ENCODE measurements around the gene PPP3CA. TPM values are rescaled to one million over a fixed set of nuclear protein-coding genes. Genes with fewer than 3 reads are reported as not detected.

The PPP3CA gene
- total RNA-seq, 3 donors from 2014 or later: 32.4 to 59.6 (median 47.8) TPM

DNA sequence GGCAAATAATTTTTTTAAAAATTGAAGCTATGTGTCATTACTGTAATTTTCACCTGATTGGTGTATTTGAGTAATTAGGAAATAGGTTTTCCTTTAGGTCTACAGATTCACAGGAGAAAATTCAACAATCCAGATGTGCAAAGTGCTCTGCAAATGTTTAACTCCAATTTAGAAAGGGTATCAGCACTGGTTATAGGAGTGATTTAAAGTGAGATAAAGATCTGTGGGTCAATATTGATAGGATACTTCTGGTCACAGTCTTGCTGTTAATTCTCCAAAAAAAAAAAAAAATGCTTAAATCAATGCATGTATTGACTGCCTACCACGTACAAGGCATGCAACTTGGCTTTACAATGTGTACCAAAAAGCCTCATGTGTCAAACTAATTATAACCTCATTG is 271.3 kb downstream of the PPP3CA start:
- TF ChIP-seq POLR2AphosphoS5 (IDR thresholded peaks at IDR 0.05): no peak
- TF ChIP-seq POLR2A (IDR thresholded peaks at IDR 0.05): no peak
- TF ChIP-seq, protein P1, sequence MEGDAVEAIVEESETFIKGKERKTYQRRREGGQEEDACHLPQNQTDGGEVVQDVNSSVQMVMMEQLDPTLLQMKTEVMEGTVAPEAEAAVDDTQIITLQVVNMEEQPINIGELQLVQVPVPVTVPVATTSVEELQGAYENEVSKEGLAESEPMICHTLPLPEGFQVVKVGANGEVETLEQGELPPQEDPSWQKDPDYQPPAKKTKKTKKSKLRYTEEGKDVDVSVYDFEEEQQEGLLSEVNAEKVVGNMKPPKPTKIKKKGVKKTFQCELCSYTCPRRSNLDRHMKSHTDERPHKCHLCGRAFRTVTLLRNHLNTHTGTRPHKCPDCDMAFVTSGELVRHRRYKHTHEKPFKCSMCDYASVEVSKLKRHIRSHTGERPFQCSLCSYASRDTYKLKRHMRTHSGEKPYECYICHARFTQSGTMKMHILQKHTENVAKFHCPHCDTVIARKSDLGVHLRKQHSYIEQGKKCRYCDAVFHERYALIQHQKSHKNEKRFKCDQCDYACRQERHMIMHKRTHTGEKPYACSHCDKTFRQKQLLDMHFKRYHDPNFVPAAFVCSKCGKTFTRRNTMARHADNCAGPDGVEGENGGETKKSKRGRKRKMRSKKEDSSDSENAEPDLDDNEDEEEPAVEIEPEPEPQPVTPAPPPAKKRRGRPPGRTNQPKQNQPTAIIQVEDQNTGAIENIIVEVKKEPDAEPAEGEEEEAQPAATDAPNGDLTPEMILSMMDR (IDR thresholded peaks at IDR 0.05): no peak
- Histone ChIP-seq H3K36me3 (no peaks in the 10 kb centered on the region), H3K9me3 (no peaks in the 10 kb centered on the region), H3K4me1 (no peaks in the 10 kb centered on the region), H3K27me3 (no peaks in the 10 kb centered on the region), H3K27ac (no peak overlapping the region), H3K4me3 (no peak overlapping the region)
- intact Hi-C loops (cut with DNase I; ENCODE audit: low total_unique reads): no loop called here
- DNase-seq (ENCODE audit: low spot score in 2 of 2): no peak

DNA sequence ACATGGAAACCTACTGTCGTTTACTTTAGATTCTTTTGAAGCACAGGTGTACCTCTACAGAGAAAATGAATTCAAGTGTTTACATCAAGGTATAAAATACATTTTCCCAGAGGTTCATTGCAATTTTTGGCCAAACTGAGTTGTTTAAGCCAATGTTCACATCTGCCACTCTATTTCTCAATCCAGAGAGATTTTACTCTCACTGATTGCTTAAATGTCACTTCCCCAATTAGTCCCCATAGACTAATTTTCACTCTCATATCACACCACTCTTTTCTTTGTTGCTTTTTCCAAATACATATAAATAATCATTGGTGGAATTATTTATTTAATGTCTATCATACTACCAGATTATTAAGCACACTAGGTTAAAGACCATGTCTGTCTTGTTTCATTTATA is 271.8 kb downstream of the PPP3CA start:
- TF ChIP-seq POLR2AphosphoS5 (IDR thresholded peaks at IDR 0.05) (no peak), POLR2A (IDR thresholded peaks at IDR 0.05) (no peak)
- TF ChIP-seq, protein P1 (IDR thresholded peaks at IDR 0.05): no peak
- Histone ChIP-seq H3K27me3 (no peaks in the 10 kb centered on the region), H3K27ac (no peak overlapping the region), H3K4me1 (no peaks in the 10 kb centered on the region), H3K36me3 (no peaks in the 10 kb centered on the region), H3K4me3 (no peak overlapping the region), H3K9me3 (no peaks in the 10 kb centered on the region)
- intact Hi-C loops (cut with DNase I; ENCODE audit: low total_unique reads): no loop called here
- DNase-seq (ENCODE audit: low spot score in 2 of 2): no peak

DNA sequence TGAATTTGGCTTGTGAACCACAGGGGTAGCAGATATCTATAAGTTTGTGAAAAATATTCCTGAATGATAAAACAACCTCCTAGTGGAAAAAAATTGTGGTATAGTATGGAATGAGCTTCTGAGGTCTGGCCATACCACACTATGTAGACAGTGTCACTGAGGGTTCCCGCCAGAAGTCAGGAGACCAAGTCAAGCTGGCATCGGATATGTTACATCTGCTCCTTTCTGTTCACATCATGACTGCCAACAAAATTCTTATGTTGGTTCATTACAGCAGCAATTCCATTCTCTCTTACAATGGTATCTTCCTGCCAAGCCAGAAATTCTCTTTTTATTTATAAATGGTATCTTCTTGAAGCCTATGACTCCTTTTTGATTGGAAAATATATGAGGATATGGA is 273.0 kb downstream of the PPP3CA start:
- Histone ChIP-seq H3K27ac (no peak overlapping the region), H3K36me3 (no peaks in the 10 kb centered on the region), H3K4me3 (no peak overlapping the region), H3K9me3 (no peaks in the 10 kb centered on the region), H3K4me1 (no peaks in the 10 kb centered on the region), H3K27me3 (no peaks in the 10 kb centered on the region)
- intact Hi-C loops (cut with DNase I; ENCODE audit: low total_unique reads): no loop called here
- TF ChIP-seq, protein P1 (IDR thresholded peaks at IDR 0.05): no peak
- no peak for TF ChIP-seq POLR2A (IDR thresholded peaks at IDR 0.05)
- TF ChIP-seq POLR2AphosphoS5 (IDR thresholded peaks at IDR 0.05): no peak
- DNase-seq (ENCODE audit: low spot score in 2 of 2): no peak

DNA sequence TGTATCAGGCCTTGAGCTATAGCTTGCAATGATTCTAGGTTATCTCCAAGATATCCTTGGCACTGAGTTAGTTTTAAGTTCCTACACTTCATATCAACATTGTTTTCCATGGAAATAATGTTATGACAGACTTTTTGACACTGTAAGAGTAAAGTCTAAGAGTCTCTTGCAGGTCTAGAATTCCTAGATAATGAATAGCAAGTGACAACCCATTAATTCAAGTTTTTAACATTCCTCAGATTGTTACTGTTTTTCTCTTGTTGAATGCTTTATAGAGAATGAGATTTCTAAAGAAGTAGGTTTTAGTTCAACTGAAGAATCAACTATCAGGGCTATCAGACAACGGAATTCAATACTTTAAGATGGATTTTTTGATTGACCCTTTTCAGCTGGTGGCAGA is 276.1 kb downstream of the PPP3CA start:
- TF ChIP-seq POLR2A (IDR thresholded peaks at IDR 0.05) (no peak), POLR2AphosphoS5 (IDR thresholded peaks at IDR 0.05) (no peak)
- TF ChIP-seq, protein P1 (IDR thresholded peaks at IDR 0.05): no peak

DNA sequence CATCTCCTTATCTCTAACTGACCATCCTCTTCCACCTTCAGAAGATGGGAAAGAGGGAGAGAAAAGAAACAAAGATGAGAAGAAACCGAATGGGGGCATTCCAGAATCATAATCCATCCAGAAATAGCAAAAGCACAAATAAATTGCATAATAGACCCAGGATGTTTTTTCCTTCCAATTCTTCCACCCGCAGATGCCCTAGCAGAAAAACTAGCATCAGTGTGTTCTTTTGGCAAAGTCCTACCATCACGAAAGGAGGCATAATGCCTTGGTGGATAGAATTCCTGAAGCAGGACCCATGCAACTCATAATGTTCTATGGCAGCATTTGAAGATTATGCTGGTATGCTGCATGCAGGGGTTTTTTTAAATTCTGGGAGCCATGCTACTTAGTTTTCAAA is 279.2 kb downstream of the PPP3CA start:
- Histone ChIP-seq H3K4me3 (no peak overlapping the region), H3K27me3 (no peaks in the 10 kb centered on the region), H3K27ac (no peak overlapping the region), H3K4me1 (no peaks in the 10 kb centered on the region), H3K36me3 (no peaks in the 10 kb centered on the region), H3K9me3 (no peaks in the 10 kb centered on the region)
- DNase-seq (ENCODE audit: low spot score in 2 of 2): no peak
- TF ChIP-seq POLR2AphosphoS5 (IDR thresholded peaks at IDR 0.05) (no peak), POLR2A (IDR thresholded peaks at IDR 0.05) (no peak)
- TF ChIP-seq, protein P1 (IDR thresholded peaks at IDR 0.05): no peak
- intact Hi-C loops (cut with DNase I; ENCODE audit: low total_unique reads): no loop called here

More for the DNA sequence above, 276.1 kb downstream of the PPP3CA start:
- Histone ChIP-seq H3K9me3 (no peaks in the 10 kb centered on the region), H3K4me3 (no peak overlapping the region), H3K27me3 (no peaks in the 10 kb centered on the region), H3K4me1 (no peaks in the 10 kb centered on the region), H3K27ac (no peak overlapping the region), H3K36me3 (no peaks in the 10 kb centered on the region)
- DNase-seq (ENCODE audit: low spot score in 2 of 2): no peak
- intact Hi-C loops (cut with DNase I; ENCODE audit: low total_unique reads): no loop called here

Data from breast epithelium (tissue), 4 donors.